CD4-positive, alpha-beta memory T cell (primary cell): Measurements from ENCODE around the gene ZBTB7A. TPM values are rescaled to one million over a fixed set of nuclear protein-coding genes. Genes with fewer than 3 reads are reported as not detected.

Source experiments
- CTCF ChIA-PET: fragments of 350-600 bp; sonication (Branson Sonifier 250); formaldehyde crosslinking; loops from one replicate; lab custom pipeline; 2021; ENCODE audit warnings: inconsistent platforms; ENCODE audit not compliant: partially characterized antibody; lab: Charles Lee
- POLR2A ChIA-PET: fragments of 350-600 bp; sonication (Branson Sonifier 250); formaldehyde crosslinking; loops from one replicate; lab custom pipeline; 2021; ENCODE audit not compliant: partially characterized antibody; lab: Charles Lee
- DNase-seq, 5 donors: peaks; one replicate each; pipeline versions ENCODE4 v3.0.0 to v3.0.0-alpha.2; 2020 to 2022; ENCODE audit warnings: mixed read lengths in 1 of 5
- H3K27ac ChIP-seq: one replicate; pipeline ENCODE4 v1.7.0; 2013; ENCODE audit warnings: low read depth, low read length
- H3K27me3 ChIP-seq: 2 replicates; pipeline ENCODE4 v1.7.0; 2013; ENCODE audit warnings: mild to moderate bottlenecking, low read length, moderate library complexity; ENCODE audit not compliant: insufficient read depth
- H3K36me3 ChIP-seq: 2 replicates; pipeline ENCODE4 v1.7.0; 2013; ENCODE audit warnings: mild to moderate bottlenecking, low read length, moderate library complexity; ENCODE audit not compliant: insufficient read depth
- H3K4me1 ChIP-seq: 2 replicates; pipeline ENCODE4 v1.7.0; 2013; ENCODE audit warnings: mild to moderate bottlenecking, low read length, moderate library complexity; ENCODE audit not compliant: insufficient read depth
- H3K4me3 ChIP-seq, 2 donors: one replicate each; pipeline ENCODE4 v1.7.0; 2013; ENCODE audit warnings: low read length in 2 of 2, mild to moderate bottlenecking in 1 of 2
- H3K9me3 ChIP-seq, 2 donors: one replicate each; pipeline ENCODE4 v1.7.0; 2013; ENCODE audit warnings: low read length in 2 of 2, control low read depth in 1 of 2; ENCODE audit not compliant: control insufficient read depth in 1 of 2
- H3K27ac Mint-ChIP-seq, 7 donors: one replicate each; pipeline ENCODE4 v1.8.0; 2020 to 2021; ENCODE audit warnings: mixed read lengths in 7 of 7, mild to moderate bottlenecking in 6 of 7, inconsistent platforms in 3 of 7, moderate library complexity in 3 of 7
- H3K27me3 Mint-ChIP-seq, 2 donors: one replicate each; pipeline ENCODE4 v1.8.0; 2020 to 2021; ENCODE audit warnings: mixed read lengths in 2 of 2
- H3K36me3 Mint-ChIP-seq, 2 donors: one replicate each; pipeline ENCODE4 v1.8.0; 2020 to 2021; ENCODE audit warnings: mixed read lengths in 2 of 2, inconsistent platforms in 1 of 2, mild to moderate bottlenecking in 1 of 2
- H3K4me1 Mint-ChIP-seq, 4 donors: one replicate each; pipeline ENCODE4 v1.8.0; 2020 to 2021; ENCODE audit warnings: mixed read lengths in 4 of 4, mild to moderate bottlenecking in 1 of 4
- H3K4me3 Mint-ChIP-seq, 8 donors: one replicate each; pipeline ENCODE4 v1.8.0; 2020 to 2021; ENCODE audit warnings: mixed read lengths in 8 of 8, mild to moderate bottlenecking in 7 of 8, moderate library complexity in 6 of 8, inconsistent platforms in 3 of 8
- H3K9me3 Mint-ChIP-seq, 8 donors: one replicate each; pipeline ENCODE4 v1.8.0; 2020 to 2021; ENCODE audit warnings: mixed read lengths in 8 of 8, mild to moderate bottlenecking in 5 of 8, inconsistent platforms in 3 of 8, moderate library complexity in 1 of 8
- intact Hi-C: fragments of 100-400 bp; cut with micrococcal nuclease; formaldehyde crosslinking; loops from one replicate; pipeline ENCODE4 v1.15.1; 2023
- polyA plus RNA-seq, 2 donors: library from polyadenylated mRNA; unstranded; fragments of 300-500 nt; fragmentation: Illumina TruSeq; gene quantifications; one replicate each; pipeline ENCODE4 v1.2.3, GENCODE V29; 2021
- total RNA-seq, 2 experiments: library from RNA; stranded (reverse); gene quantifications; one replicate each; pipeline ENCODE4 v1.2.3, GENCODE V29; 2021

ZBTB7A gene
- total and polyA plus RNA-seq, 4 experiments from 2014 or later, result 9.6 to 57.7 (median 52.6) TPM

DNA sequence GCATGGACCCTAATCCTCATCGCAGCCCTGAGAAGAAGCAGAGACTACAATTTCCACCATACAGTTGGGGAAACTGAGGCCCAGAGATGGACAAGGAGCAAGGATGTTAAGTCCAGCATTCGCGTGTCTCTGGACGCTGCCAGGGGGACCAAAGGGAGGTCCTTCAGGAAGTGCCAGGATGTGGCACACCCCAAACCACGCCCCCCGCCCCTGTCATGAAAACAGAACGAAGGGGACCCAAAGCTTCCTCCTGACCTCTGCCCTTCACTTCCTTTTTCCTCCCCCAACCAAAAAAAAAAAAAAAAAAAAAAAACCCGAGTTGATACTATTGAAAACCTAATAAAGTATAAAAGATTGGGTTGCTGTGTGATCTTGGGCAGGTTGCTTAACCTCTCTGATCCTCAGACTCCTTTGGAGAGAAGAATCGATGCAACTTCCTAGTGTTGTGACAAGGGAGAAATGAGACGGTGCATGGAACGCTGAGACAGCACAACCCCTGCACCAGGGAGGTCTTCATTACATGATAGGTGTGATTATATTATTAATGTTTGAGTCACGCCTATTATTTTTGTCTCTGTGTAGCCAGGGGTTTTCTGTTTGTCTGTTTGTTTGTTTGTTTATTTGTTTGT lies 2.7 kb upstream of the ZBTB7A start:
- CTCF ChIA-PET, result interaction anchor here (1.3 kb wide), 1 partner anchor 35 kb away, joined by 4 read pairs; no protein-coding TSS in a partner anchor
- H3K4me1 ChIP-seq, result peaks cover 26% of the 10 kb centered on the region
- peak overlapping the region; percentile 29 for H3K27ac ChIP-seq
- intact Hi-C loops, result loop anchor here (5.0 to 10.0 kb wide), 2 partner anchors 113 to 495 kb away; partner anchors contain the start of genes ANKRD24, HMG20B and SIRT6
- H3K36me3 Mint-ChIP-seq, result peaks cover 0 to 3% of the 10 kb centered on the region in 2 donors
- peaks cover 13 to 25% (median 20%) of the 10 kb centered on the region in 4 donors for H3K4me1 Mint-ChIP-seq
- H3K4me3 ChIP-seq, result peak overlapping the region in 1 of 2 donors; percentile 10
- no peaks in the 10 kb centered on the region for H3K36me3 ChIP-seq
- H3K27me3 ChIP-seq, result no peaks in the 10 kb centered on the region
- DNase-seq, result peak in 3 of 5 donors; percentile 42 to 46 (median 43)
- no peaks in the 10 kb centered on the region for H3K9me3 ChIP-seq
- POLR2A ChIA-PET, result interaction anchor here (0.9 to 3.0 kb wide), 5 partner anchors 14 to 84 kb away, joined by 4 to 17 read pairs (median 6); no protein-coding TSS in a partner anchor
- H3K27ac Mint-ChIP-seq, result peak overlapping the region; percentile 78 to 97 (median 93)
- no peaks in the 10 kb centered on the region for H3K9me3 Mint-ChIP-seq
- H3K4me3 Mint-ChIP-seq, result peak overlapping the region; percentile 61 to 93 (median 87)
- no peaks in the 10 kb centered on the region for H3K27me3 Mint-ChIP-seq

DNA sequence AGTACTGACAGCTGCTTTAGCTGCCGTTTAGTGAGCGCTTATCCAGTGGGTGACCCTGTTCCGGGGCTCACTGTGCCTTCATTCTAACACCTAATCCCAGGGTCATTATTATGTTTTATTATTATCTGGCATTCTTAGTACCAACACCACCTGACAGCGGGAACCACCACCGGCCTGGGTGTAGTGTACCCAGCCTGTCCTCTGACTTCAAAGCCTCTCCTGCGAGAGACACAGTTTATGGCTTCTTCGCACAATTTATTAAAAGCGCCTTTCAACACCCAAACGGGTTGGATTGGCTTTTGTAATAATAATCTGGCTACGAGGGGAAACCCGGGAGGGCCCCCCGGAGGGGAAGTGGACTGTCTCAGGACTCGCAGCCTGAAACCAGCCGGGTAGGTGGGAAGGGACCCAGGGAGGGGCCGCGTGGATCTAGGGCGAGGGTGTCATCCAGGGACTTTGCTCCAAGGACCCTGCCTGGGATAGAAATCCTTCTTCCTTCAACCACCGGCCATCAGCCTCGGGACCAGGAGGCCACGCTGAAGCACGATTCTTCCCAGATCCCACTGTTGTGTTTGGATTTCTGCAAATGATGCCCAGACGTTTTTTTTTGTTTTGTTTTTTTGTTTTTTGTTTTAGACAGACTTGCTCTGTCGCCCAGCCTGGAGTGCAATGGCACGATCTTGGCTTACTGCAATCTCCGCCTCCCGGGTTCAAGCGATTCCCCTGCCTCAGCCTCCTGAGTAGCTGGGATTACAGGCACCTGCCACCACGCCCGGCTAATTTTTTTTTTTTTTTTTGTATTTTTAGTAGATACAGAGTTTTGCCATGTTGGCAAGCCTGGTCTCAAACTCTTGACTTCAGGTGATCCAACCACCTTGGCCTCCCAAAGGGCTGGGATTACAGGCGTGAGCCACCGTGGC lies 1.6 kb upstream of the ZBTB7A start:
- H3K4me1 Mint-ChIP-seq, result peaks cover 16 to 32% (median 24%) of the 10 kb centered on the region in 4 donors
- H3K4me3 Mint-ChIP-seq, result peak overlapping the region; percentile 86 to 93 (median 90)
- POLR2A ChIA-PET, result interaction anchor here (0.6 to 3.6 kb wide), 14 partner anchors 9 to 703 kb away, joined by 3 to 54 read pairs (median 10); partner anchors contain the start of gene EEF2
- DNase-seq, result peak in 3 of 5 donors; percentile 23 to 56 (median 33)
- CTCF ChIA-PET, result interaction anchor here (0.5 kb wide), 1 partner anchor 1137 kb away, joined by 3 read pairs; no protein-coding TSS in a partner anchor
- intact Hi-C loops, result loop anchor here (1.0 to 10.0 kb wide), 3 partner anchors 71 to 494 kb away; partner anchors contain the start of genes ANKRD24, HMG20B and SIRT6
- Histone ChIP-seq H3K4me3 (peak overlapping the region in 1 of 2 donors; percentile 70), H3K9me3 (no peaks in the 10 kb centered on the region), H3K36me3 (no peaks in the 10 kb centered on the region), H3K4me1 (peaks cover 37% of the 10 kb centered on the region), H3K27ac (peak overlapping the region; percentile 83), H3K27me3 (no peaks in the 10 kb centered on the region)
- H3K9me3 Mint-ChIP-seq, result no peaks in the 10 kb centered on the region
- peak overlapping the region; percentile 88 to 97 (median 94) for H3K27ac Mint-ChIP-seq
- peaks cover 0 to 7% of the 10 kb centered on the region in 2 donors for H3K36me3 Mint-ChIP-seq
- no peaks in the 10 kb centered on the region for H3K27me3 Mint-ChIP-seq

DNA sequence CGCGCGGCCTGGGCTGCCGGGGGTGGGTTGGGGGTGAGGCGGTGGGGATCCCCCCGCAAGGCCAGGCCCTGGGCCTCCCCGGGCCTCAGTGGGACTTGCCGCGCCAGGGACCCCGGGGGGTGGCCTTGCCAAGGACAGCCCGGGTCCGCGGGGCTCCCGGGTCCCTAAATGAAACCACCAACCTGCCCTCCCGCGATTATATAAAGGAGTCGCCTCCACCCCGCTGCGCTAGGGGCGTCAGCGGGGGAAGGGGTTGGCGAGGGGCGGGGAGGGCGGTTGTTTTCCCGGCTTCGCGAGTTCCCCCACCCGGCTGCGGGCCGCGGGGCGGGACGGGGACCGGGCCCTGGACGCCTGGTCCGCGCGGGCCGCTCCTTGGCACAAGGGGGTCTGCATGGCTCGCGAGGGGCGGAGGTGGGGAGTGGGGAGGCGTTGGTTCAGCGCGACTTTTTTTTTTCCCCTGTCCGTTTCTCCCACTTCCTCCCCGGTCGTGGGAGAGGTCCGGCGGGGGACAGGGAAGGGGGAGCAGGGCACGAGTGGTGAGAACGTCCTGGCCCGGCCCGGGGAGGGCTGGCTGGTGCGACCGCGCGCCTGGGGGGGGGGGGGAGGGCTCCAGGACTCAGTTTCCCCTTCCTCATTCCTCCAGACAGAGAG lies 822 bp upstream of the ZBTB7A start:
- intact Hi-C loops, result loop anchor here (1.0 to 10.0 kb wide), 4 partner anchors 41 to 493 kb away; partner anchors contain the start of genes ANKRD24, HMG20B and SIRT6
- DNase-seq, result no peak
- no peaks in the 10 kb centered on the region for H3K36me3 ChIP-seq

DNA sequence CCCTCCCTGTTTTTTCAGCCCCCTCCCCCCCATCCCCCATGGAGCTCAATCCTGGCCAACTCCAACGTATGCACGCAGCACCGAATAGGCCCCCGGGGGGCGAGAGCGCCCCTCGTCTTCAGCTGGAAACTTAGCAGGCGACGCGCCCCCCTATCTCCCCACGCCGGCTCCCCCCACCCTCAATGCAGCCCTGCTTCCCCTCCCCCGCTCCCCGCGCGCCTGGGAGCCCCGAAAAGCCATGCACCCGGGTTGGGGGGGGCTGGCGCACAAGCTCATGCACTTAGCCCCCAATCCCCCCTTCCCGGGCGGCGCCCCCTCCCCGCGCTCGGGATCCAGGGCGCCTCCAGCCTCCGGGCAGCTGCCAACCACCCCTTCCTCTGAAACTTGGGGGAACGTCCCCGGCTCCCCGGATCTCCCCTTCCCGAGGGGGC lies 508 bp downstream of the ZBTB7A start:
- H3K27me3 Mint-ChIP-seq, result no peaks in the 10 kb centered on the region
- no peaks in the 10 kb centered on the region for H3K9me3 ChIP-seq
- no peaks in the 10 kb centered on the region for H3K27me3 ChIP-seq
- H3K4me3 ChIP-seq, result peak overlapping the region in 1 of 2 donors; percentile 70
- peaks cover 0 to 10% of the 10 kb centered on the region in 2 donors for H3K36me3 Mint-ChIP-seq
- H3K4me1 Mint-ChIP-seq, result peaks cover 19 to 50% (median 35%) of the 10 kb centered on the region in 4 donors
- H3K27ac Mint-ChIP-seq, result peak overlapping the region in 5 of 7 donors; percentile 35 to 80 (median 62)
- ChIA-PET POLR2A (interaction anchor here (0.8 to 3.6 kb wide), 13 partner anchors 12 to 181 kb away, joined by 3 to 54 read pairs (median 12); partner anchors contain the start of genes EEF2, PIAS4 and YJU2), CTCF (interaction anchor here (1.4 to 1.5 kb wide), 2 partner anchors 38 to 74 kb away, joined by 3 to 5 read pairs; no protein-coding TSS in a partner anchor)
- no peaks in the 10 kb centered on the region for H3K9me3 Mint-ChIP-seq
- peak overlapping the region; percentile 66 to 80 (median 76) for H3K4me3 Mint-ChIP-seq
- DNase-seq, result peak in 4 of 5 donors; percentile 60 to 63 (median 62)
- peak overlapping the region; percentile 83 for H3K27ac ChIP-seq
- peaks cover 58% of the 10 kb centered on the region for H3K4me1 ChIP-seq
- H3K36me3 ChIP-seq, result no peaks in the 10 kb centered on the region
- intact Hi-C loops, result loop anchor here (1.0 to 10.0 kb wide), 8 partner anchors 23 to 491 kb away; partner anchors contain the start of genes ANKRD24, HMG20B, MAP2K2 and PIAS4

More for the DNA sequence above, 822 bp upstream of the ZBTB7A start:
- Mint-ChIP-seq H3K4me3 (peak overlapping the region; percentile 86 to 93 (median 90)), H3K9me3 (no peaks in the 10 kb centered on the region), H3K27ac (peak overlapping the region; percentile 88 to 97 (median 94)), H3K27me3 (no peaks in the 10 kb centered on the region), H3K4me1 (peaks cover 16 to 40% (median 29%) of the 10 kb centered on the region in 4 donors), H3K36me3 (peaks cover 0 to 8% of the 10 kb centered on the region in 2 donors)
- H3K4me1 ChIP-seq, result peaks cover 45% of the 10 kb centered on the region
- CTCF ChIA-PET, result interaction anchor here (0.5 kb wide), 1 partner anchor 1138 kb away, joined by 3 read pairs; no protein-coding TSS in a partner anchor
- H3K27ac ChIP-seq, result peak overlapping the region; percentile 83
- POLR2A ChIA-PET, result interaction anchor here (0.6 to 3.6 kb wide), 14 partner anchors 9 to 404 kb away, joined by 3 to 54 read pairs (median 10); partner anchors contain the start of genes APBA3, EEF2 and PIAS4
- no peaks in the 10 kb centered on the region for H3K27me3 ChIP-seq
- no peaks in the 10 kb centered on the region for H3K9me3 ChIP-seq
- peak overlapping the region in 1 of 2 donors; percentile 70 for H3K4me3 ChIP-seq

DNA sequence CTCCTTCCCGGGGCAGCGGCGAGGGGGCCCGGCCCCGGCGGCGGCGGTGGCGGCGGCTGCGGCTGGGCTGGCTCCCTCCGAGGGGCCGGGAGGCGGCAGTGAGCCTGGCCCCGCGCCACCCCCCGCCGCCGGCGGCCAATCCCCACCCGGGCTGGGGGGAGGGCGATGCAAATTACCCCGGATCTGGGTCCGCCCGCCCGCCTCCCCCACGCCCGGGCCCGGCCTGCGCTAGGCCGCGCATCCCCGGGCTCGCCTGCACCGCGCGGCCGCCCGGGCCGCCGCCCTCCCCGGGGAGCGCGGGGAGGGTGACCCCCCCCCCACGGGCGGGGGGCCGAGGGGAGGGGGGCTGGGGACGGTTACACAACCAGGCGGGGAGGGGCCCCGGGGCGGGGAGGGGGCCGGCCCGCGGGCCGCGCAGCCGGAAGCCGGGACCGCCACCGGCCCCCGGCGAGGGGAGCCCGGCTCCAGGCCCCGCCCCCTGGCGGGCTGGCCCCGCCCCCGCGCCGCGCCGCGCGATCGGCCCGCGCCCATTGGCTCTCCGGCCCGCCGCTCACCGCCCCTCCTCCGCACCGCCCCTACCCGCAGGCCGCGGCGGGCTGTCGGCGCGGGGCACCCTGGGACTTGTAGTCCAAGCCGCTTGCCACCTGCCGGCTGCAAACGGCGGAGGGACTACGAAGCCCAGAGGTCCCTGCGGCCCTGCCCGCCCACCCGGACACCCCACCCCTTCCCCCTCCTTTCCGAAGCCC lies 1.1 kb downstream of the ZBTB7A start:
- H3K9me3 ChIP-seq, result no peaks in the 10 kb centered on the region
- POLR2A ChIA-PET, result interaction anchor here (0.5 to 3.6 kb wide), 16 partner anchors 12 to 181 kb away, joined by 3 to 54 read pairs (median 9); partner anchors contain the start of genes EEF2, PIAS4 and YJU2
- peaks cover 64% of the 10 kb centered on the region for H3K4me1 ChIP-seq

More for the DNA sequence above, 1.1 kb downstream of the ZBTB7A start:
- H3K36me3 ChIP-seq, result no peaks in the 10 kb centered on the region
- peak overlapping the region in 1 of 2 donors; percentile 70 for H3K4me3 ChIP-seq
- H3K27ac Mint-ChIP-seq, result peak overlapping the region in 5 of 7 donors; percentile 35 to 80 (median 62)
- H3K4me1 Mint-ChIP-seq, result peaks cover 19 to 55% (median 37%) of the 10 kb centered on the region in 4 donors
- H3K36me3 Mint-ChIP-seq, result peaks cover 0 to 10% of the 10 kb centered on the region in 2 donors
- no peaks in the 10 kb centered on the region for H3K27me3 ChIP-seq
- no peaks in the 10 kb centered on the region for H3K9me3 Mint-ChIP-seq
- H3K27ac ChIP-seq, result no peak overlapping the region
- CTCF ChIA-PET, result interaction anchor here (1.4 to 1.5 kb wide), 2 partner anchors 39 to 74 kb away, joined by 3 to 5 read pairs; no protein-coding TSS in a partner anchor
- peak overlapping the region; percentile 66 to 80 (median 76) for H3K4me3 Mint-ChIP-seq
- H3K27me3 Mint-ChIP-seq, result no peaks in the 10 kb centered on the region
- intact Hi-C loops, result loop anchor here (1.0 to 10.0 kb wide), 8 partner anchors 24 to 491 kb away; partner anchors contain the start of genes ANKRD24, HMG20B, MAP2K2 and PIAS4
- peak; percentile 96 to 99 (median 98) for DNase-seq
